ENCODE results near the gene INKA2.
A peak's percentile ranks its signal among the peaks of the same experiment; 100 is the strongest.

Gene INKA2

DNA sequence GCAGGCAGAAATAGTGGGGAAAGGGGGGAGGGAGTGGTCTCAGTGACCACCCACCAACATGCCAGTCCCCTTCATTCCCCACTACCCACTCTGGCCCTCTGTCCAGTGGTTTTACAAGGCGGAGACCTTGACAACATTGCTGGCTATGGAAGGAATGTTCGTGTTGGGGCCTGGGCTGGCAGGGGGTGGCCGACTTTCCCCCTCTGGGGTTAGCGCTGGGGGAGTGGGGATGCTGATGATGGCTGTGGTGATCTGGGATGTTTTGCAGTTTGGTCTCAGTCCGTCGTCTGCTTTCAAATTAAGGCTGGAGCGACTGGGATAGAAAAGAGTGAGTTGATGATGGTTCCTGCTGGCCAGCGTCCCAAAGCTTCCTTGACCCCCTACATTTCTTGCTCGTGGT, 36.8 kb upstream of the INKA2 start:
- no peaks in the 10 kb centered on the region for H3K9me3 ChIP-seq (ENCODE audit: insufficient read depth, low read depth, low read length)
- H3K27me3 ChIP-seq (ENCODE audit: insufficient read depth, low read length, poor library complexity, severe bottlenecking), result no peaks in the 10 kb centered on the region
- no peak overlapping the region for H3K9ac ChIP-seq (ENCODE audit: low read depth, low read length, poor library complexity, severe bottlenecking)
- no peaks in the 10 kb centered on the region for H3K79me2 ChIP-seq (ENCODE audit: insufficient read depth, low read length)
- H3K36me3 ChIP-seq (ENCODE audit: insufficient read depth, low read length), result no peaks in the 10 kb centered on the region
- no peak overlapping the region for H3K4me2 ChIP-seq (ENCODE audit: low read depth, low read length, poor library complexity, severe bottlenecking)
- H3K4me1 ChIP-seq (ENCODE audit: insufficient read depth, low read length, poor library complexity, severe bottlenecking), result no peaks in the 10 kb centered on the region
- no peaks in the 10 kb centered on the region for H4K20me1 ChIP-seq (ENCODE audit: insufficient read depth, low read length, poor library complexity, severe bottlenecking)
- no peak for TF ChIP-seq EZH2phosphoT487 (IDR thresholded peaks at IDR 0.05; ENCODE audit: borderline replicate concordance)
- TF ChIP-seq, protein P1, sequence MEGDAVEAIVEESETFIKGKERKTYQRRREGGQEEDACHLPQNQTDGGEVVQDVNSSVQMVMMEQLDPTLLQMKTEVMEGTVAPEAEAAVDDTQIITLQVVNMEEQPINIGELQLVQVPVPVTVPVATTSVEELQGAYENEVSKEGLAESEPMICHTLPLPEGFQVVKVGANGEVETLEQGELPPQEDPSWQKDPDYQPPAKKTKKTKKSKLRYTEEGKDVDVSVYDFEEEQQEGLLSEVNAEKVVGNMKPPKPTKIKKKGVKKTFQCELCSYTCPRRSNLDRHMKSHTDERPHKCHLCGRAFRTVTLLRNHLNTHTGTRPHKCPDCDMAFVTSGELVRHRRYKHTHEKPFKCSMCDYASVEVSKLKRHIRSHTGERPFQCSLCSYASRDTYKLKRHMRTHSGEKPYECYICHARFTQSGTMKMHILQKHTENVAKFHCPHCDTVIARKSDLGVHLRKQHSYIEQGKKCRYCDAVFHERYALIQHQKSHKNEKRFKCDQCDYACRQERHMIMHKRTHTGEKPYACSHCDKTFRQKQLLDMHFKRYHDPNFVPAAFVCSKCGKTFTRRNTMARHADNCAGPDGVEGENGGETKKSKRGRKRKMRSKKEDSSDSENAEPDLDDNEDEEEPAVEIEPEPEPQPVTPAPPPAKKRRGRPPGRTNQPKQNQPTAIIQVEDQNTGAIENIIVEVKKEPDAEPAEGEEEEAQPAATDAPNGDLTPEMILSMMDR (conservative IDR thresholded peaks at IDR 0.05; ENCODE audit: low read length), result no peak
- no peak overlapping the region for H3K4me3 ChIP-seq (ENCODE audit: low read length, poor library complexity, severe bottlenecking)
- no peaks in the 10 kb centered on the region for H3K9me2 ChIP-seq (replicated peaks; ENCODE audit: low read depth, low read length)
- H2AFZ ChIP-seq (ENCODE audit: low read length), result no peak overlapping the region
- no peaks in the 10 kb centered on the region for H3F3A ChIP-seq (ENCODE audit: low read depth)

DNA sequence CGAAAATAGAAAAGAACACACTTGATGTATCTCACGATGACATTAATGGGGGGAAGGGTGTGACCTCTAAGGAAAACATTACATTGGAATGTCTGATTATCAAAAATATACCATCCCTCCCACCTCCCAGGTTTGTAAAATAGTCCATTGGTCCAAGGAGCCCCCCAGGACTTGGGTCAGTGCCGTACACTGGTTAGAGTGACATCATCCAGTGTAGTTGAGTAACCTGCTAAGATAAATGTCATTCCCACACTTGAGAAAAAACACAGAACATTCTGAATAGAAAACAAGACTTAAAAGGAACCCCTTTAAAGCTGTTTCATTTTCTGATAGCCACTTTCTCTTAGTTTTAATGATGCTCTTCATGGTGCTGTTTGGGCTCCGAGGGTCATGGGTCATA, 31.7 kb upstream of the INKA2 start:
- Histone ChIP-seq H3F3A (ENCODE audit: low read depth) (no peaks in the 10 kb centered on the region), H4K20me1 (ENCODE audit: insufficient read depth, low read length, poor library complexity, severe bottlenecking) (peaks cover 7% of the 10 kb centered on the region), H3K79me2 (ENCODE audit: insufficient read depth, low read length) (0 out of 2 replicates have a peak, but pooled peaks cover 2% of the 10 kb centered on the region), H3K36me3 (ENCODE audit: insufficient read depth, low read length) (peaks cover 22% of the 10 kb centered on the region; the same call in 1 of the 2 replicates), H3K9me2 (replicated peaks; ENCODE audit: low read depth, low read length) (no peaks in the 10 kb centered on the region), H3K4me1 (ENCODE audit: insufficient read depth, low read length, poor library complexity, severe bottlenecking) (no peaks in the 10 kb centered on the region), H3K4me2 (ENCODE audit: low read depth, low read length, poor library complexity, severe bottlenecking) (no peak overlapping the region), H3K9me3 (ENCODE audit: insufficient read depth, low read depth, low read length) (no peaks in the 10 kb centered on the region), H3K27me3 (ENCODE audit: insufficient read depth, low read length, poor library complexity, severe bottlenecking) (no peaks in the 10 kb centered on the region), H3K9ac (ENCODE audit: low read depth, low read length, poor library complexity, severe bottlenecking) (no peak overlapping the region), H3K4me3 (ENCODE audit: low read length, poor library complexity, severe bottlenecking) (no peak overlapping the region), H2AFZ (ENCODE audit: low read length) (no peak overlapping the region)
- no peak for TF ChIP-seq EZH2phosphoT487 (IDR thresholded peaks at IDR 0.05; ENCODE audit: borderline replicate concordance)
- TF ChIP-seq, protein P1 (conservative IDR thresholded peaks at IDR 0.05; ENCODE audit: low read length), result no peak

DNA sequence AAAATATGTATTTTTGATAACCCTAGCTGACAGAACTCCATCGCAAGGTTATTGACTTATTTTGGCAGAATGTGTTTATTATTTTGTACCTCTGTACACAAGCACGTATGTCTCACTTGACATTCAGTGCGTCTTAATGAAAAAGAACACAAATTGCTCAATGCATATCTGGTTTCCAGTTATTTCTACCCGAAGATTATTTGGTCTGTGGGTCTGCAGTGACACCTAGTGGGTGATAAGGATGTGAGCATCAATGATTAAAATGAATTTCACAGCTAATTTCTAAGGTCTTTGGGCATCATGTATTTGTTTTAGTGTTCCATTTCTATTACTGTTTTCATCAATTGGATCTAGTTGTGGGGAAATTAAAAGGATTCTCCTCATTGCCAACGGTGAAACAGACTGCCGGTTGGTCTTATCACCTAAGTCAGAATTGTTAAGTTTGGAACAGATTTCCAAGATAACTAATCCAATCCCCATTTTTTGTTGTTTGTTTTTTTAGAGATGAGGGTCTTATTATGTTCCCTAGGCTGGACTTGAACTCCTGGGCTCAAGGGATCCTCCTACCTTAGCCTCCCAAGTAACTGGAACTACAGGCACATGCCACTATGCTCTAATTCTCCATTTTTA, 30.4 kb upstream of the INKA2 start:
- Histone ChIP-seq H3K27me3 (ENCODE audit: insufficient read depth, low read length, poor library complexity, severe bottlenecking) (no peaks in the 10 kb centered on the region), H4K20me1 (ENCODE audit: insufficient read depth, low read length, poor library complexity, severe bottlenecking) (peaks cover 7% of the 10 kb centered on the region), H3K4me1 (ENCODE audit: insufficient read depth, low read length, poor library complexity, severe bottlenecking) (no peaks in the 10 kb centered on the region), H3K79me2 (ENCODE audit: insufficient read depth, low read length) (0 out of 2 replicates have a peak, but pooled peaks cover 2% of the 10 kb centered on the region), H3K4me2 (ENCODE audit: low read depth, low read length, poor library complexity, severe bottlenecking) (no peak overlapping the region), H3K36me3 (ENCODE audit: insufficient read depth, low read length) (peaks cover 34% of the 10 kb centered on the region; the same call in 1 of the 2 replicates), H2AFZ (ENCODE audit: low read length) (no peak overlapping the region), H3K9me3 (ENCODE audit: insufficient read depth, low read depth, low read length) (no peaks in the 10 kb centered on the region), H3K4me3 (ENCODE audit: low read length, poor library complexity, severe bottlenecking) (no peak overlapping the region), H3K9me2 (replicated peaks; ENCODE audit: low read depth, low read length) (no peaks in the 10 kb centered on the region), H3F3A (ENCODE audit: low read depth) (no peaks in the 10 kb centered on the region), H3K9ac (ENCODE audit: low read depth, low read length, poor library complexity, severe bottlenecking) (no peak overlapping the region)
- TF ChIP-seq, protein P1 (conservative IDR thresholded peaks at IDR 0.05; ENCODE audit: low read length), result peak; percentile 93
- TF ChIP-seq EZH2phosphoT487 (IDR thresholded peaks at IDR 0.05; ENCODE audit: borderline replicate concordance), result no peak

All from Loucy (cell line).